GM23338 (cell line): Measurements from ENCODE around the gene CNGB1.

ENCODE experiments used
- CTCF ChIP-seq, 2 experiments: fragments of 200-600 bp in 1 of 2; sonication (generic) in 1 of 2; conservative IDR thresholded peaks; 2 replicates each; pipeline versions ENCODE4 v1.5.1 to v1.6.1; 2016 to 2017; ENCODE audit warnings: antibody characterized with exemption in 2 of 2, low read depth in 2 of 2, mild to moderate bottlenecking in 2 of 2, moderate library complexity in 1 of 2
- ETS1 ChIP-seq: IDR thresholded peaks from 2 replicates; pipeline ENCODE4 v1.6.1; 2016; ENCODE audit warnings: antibody characterized with exemption
- EZH2 ChIP-seq: fragments of 200-600 bp; sonication (generic); IDR thresholded peaks from one replicate; pipeline ENCODE4 v1.8.0; 2017; ENCODE audit warnings: antibody characterized with exemption, mild to moderate bottlenecking, low read depth; ENCODE audit not compliant: unreplicated experiment
- JUNB ChIP-seq: IDR thresholded peaks from one replicate; pipeline ENCODE4 v1.6.1; 2016; ENCODE audit warnings: antibody characterized with exemption; ENCODE audit not compliant: unreplicated experiment
- POLR2AphosphoS5 ChIP-seq: IDR thresholded peaks from 2 replicates; pipeline ENCODE4 v1.6.1; 2016; ENCODE audit warnings: antibody characterized with exemption, low read depth
- REST ChIP-seq: IDR thresholded peaks from one replicate; pipeline ENCODE4 v1.6.1; 2018; ENCODE audit warnings: antibody characterized with exemption; ENCODE audit not compliant: unreplicated experiment

- no peak for TF ChIP-seq POLR2AphosphoS5
- no peak for TF ChIP-seq JUNB
- TF ChIP-seq CTCF (conservative IDR thresholded peaks at IDR 0.05; ENCODE audit: low read depth in 2 of 2): peak; percentile 55 to 83
- TF ChIP-seq EZH2: no peak
- TF ChIP-seq ETS1: no peak
- no peak for TF ChIP-seq REST
These were observed 107.3 kb downstream of the CNGB1 start for GRCh38 chr16:57863434-57864160.
